IMR-90 (cell line): ENCODE results near the gene ALK. TPM values are rescaled to one million over a fixed set of nuclear protein-coding genes. Genes with fewer than 3 reads are reported as not detected.

ENCODE experiments used
- ATAC-seq: fragments of 200-7000 bp; cut with Tn5 transposase; 2 replicates; pipeline ENCODE4 v1.9.1; 2020; ENCODE audit warnings: low read depth, mild to moderate bottlenecking, moderate library complexity
- BruUV-seq: library from RNA; stranded (reverse); fragments of 400-500 nt; replicated peaks from 2 replicates; lab custom pipeline; 2021; lab: Mats Ljungman, UMichigan
- CTCF ChIA-PET: fragments of 300-600 bp; formaldehyde crosslinking; extraction: SDS; loops from one replicate; lab custom pipeline; 2021; ENCODE audit warnings: antibody characterized with exemption; lab: Yijun Ruan, JAX
- POLR2A ChIA-PET: fragments of 300-600 bp; sonication (Branson Sonifier 250); formaldehyde crosslinking; loops from one replicate; lab custom pipeline; 2022; ENCODE audit warnings: antibody characterized with exemption; ENCODE audit not compliant: unreplicated experiment; lab: Charles Lee
- DNase-seq: peaks from one replicate; pipeline ENCODE4 v3.0.0; 2013
- H2AFZ ChIP-seq: replicated peaks from 2 replicates; pipeline ENCODE3; 2013; ENCODE audit warnings: low read length, mild to moderate bottlenecking; ENCODE audit not compliant: poor library complexity
- H2AK5ac ChIP-seq: 2 replicates; pipeline ENCODE4 v1.6.1; 2013; ENCODE audit warnings: low read depth, low read length, inconsistent platforms
- H2AK9ac ChIP-seq: replicated peaks from 2 replicates; pipeline ENCODE3; 2013; ENCODE audit warnings: mild to moderate bottlenecking, low read depth, low read length, moderate library complexity; ENCODE audit not compliant: poor library complexity
- H2BK120ac ChIP-seq: 2 replicates; pipeline ENCODE4 v1.6.1; 2013; ENCODE audit warnings: low read depth, low read length, inconsistent platforms
- H2BK15ac ChIP-seq: 3 replicates; pipeline ENCODE4 v1.6.1; 2013; ENCODE audit warnings: low read depth, low read length, inconsistent platforms
- H2BK20ac ChIP-seq: 2 replicates; pipeline ENCODE4 v1.6.1; 2013; ENCODE audit warnings: low read depth, mild to moderate bottlenecking, inconsistent platforms, low read length, moderate library complexity
- H2BK5ac ChIP-seq: 2 replicates; pipeline ENCODE4 v1.6.1; 2013; ENCODE audit warnings: mild to moderate bottlenecking, low read depth, low read length, inconsistent platforms; ENCODE audit not compliant: poor library complexity, severe bottlenecking
- H3K14ac ChIP-seq: replicated peaks from 2 replicates; pipeline ENCODE4 v1.6.1; 2013; ENCODE audit warnings: low read depth, low read length, inconsistent platforms
- H3K18ac ChIP-seq: 2 replicates; pipeline ENCODE4 v1.6.1; 2013; ENCODE audit warnings: low read depth, low read length, control low read depth
- H3K23ac ChIP-seq: 2 replicates; pipeline ENCODE4 v1.6.1; 2013; ENCODE audit warnings: low read depth, low read length, inconsistent platforms
- H3K27ac ChIP-seq: 2 replicates; pipeline ENCODE4 v1.5.1; 2013; ENCODE audit warnings: mild to moderate bottlenecking, control low read depth, low read length; ENCODE audit not compliant: insufficient read depth
- H3K27me3 ChIP-seq: 2 replicates; pipeline ENCODE4 v1.6.1; 2013; ENCODE audit warnings: low read length; ENCODE audit not compliant: control insufficient read depth, insufficient read depth
- H3K36me3 ChIP-seq: 2 replicates; pipeline ENCODE4 v1.6.1; 2013; ENCODE audit warnings: low read length, mixed read lengths; ENCODE audit not compliant: control insufficient read depth, insufficient read depth
- H3K4ac ChIP-seq: 2 replicates; pipeline ENCODE4 v1.6.1; 2013; ENCODE audit warnings: low read depth, low read length, inconsistent platforms
- H3K4me1 ChIP-seq: 2 replicates; pipeline ENCODE4 v1.6.1; 2013; ENCODE audit warnings: low read length, mixed read lengths; ENCODE audit not compliant: control insufficient read depth, insufficient read depth
- H3K4me2 ChIP-seq: 2 replicates; pipeline ENCODE4 v1.6.1; 2013; ENCODE audit warnings: low read depth, mild to moderate bottlenecking, control low read depth, low read length, moderate library complexity
- H3K4me3 ChIP-seq: 2 replicates; pipeline ENCODE4 v1.5.1; 2013; ENCODE audit warnings: low read depth, mild to moderate bottlenecking, control low read depth, low read length, moderate library complexity; ENCODE audit not compliant: insufficient read depth
- H3K56ac ChIP-seq: 2 replicates; pipeline ENCODE4 v1.6.1; 2013; ENCODE audit warnings: low read length, inconsistent platforms; ENCODE audit not compliant: insufficient read depth; ENCODE audit errors: extremely low read depth
- H3K79me1 ChIP-seq, 2 experiments: 2 replicates each; pipeline ENCODE4 v1.6.1; 2013; ENCODE audit warnings: low read length in 2 of 2, inconsistent platforms in 1 of 2, low read depth in 1 of 2
- H3K9ac ChIP-seq: 2 replicates; pipeline ENCODE4 v1.6.1; 2013; ENCODE audit warnings: low read depth, low read length, control low read depth
- H3K9me1 ChIP-seq: 2 replicates; pipeline ENCODE4 v1.6.1; 2013; ENCODE audit warnings: low read length, inconsistent platforms; ENCODE audit not compliant: insufficient read depth
- H3K9me3 ChIP-seq: 2 replicates; pipeline ENCODE4 v1.6.1; 2013; ENCODE audit warnings: low read length; ENCODE audit not compliant: control insufficient read depth, insufficient read depth
- H4K20me1 ChIP-seq: 2 replicates; pipeline ENCODE4 v1.6.1; 2013; ENCODE audit warnings: low read length, inconsistent platforms; ENCODE audit not compliant: insufficient read depth
- H4K5ac ChIP-seq: 2 replicates; pipeline ENCODE4 v1.6.1; 2013; ENCODE audit warnings: mild to moderate bottlenecking, low read depth, low read length, control low read depth
- H4K8ac ChIP-seq, 2 experiments: 2 replicates each; pipeline ENCODE4 v1.6.1; 2013; ENCODE audit warnings: low read depth in 2 of 2, low read length in 2 of 2, control low read depth in 1 of 2, inconsistent platforms in 1 of 2
- H4K91ac ChIP-seq: 2 replicates; pipeline ENCODE4 v1.6.1; 2013; ENCODE audit warnings: low read depth, low read length, inconsistent platforms; ENCODE audit not compliant: insufficient read depth
- CEBPB ChIP-seq: IDR thresholded peaks from 2 replicates; pipeline ENCODE4 v1.6.1; 2012; ENCODE audit warnings: low read depth, low read length, improper control_type of control experiment
- MAFK ChIP-seq: IDR thresholded peaks from 2 replicates; pipeline ENCODE4 v1.6.1; 2012; ENCODE audit warnings: low read depth, low read length, improper control_type of control experiment
- dilution Hi-C: fragments of 300-500 bp; cut with HindIII; formaldehyde crosslinking; loops from one replicate; pipeline ENCODE4 v1.14.3; 2018; ENCODE audit warnings: low sequenced_read_pairs; ENCODE audit not compliant: unreplicated experiment
- in situ Hi-C: fragments of 300-500 bp; cut with MboI; formaldehyde crosslinking; loops from 3 replicates; pipeline ENCODE4 v1.14.3; 2019; ENCODE audit warnings: low sequenced_read_pairs, inconsistent platforms, mixed read lengths
- intact Hi-C: fragments of 100-400 bp; cut with micrococcal nuclease; formaldehyde crosslinking; loops from 2 replicates; pipeline ENCODE4 v1.10.0; 2022
- polyA plus RNA-seq, 3 experiments: library from polyadenylated mRNA; depleted of rRNA; stranded (reverse); fragments of >200 nt; gene quantifications; 2 replicates each; pipeline ENCODE4 v1.2.3, GENCODE V29; 2012; ENCODE audit warnings: low replicate concordance in 1 of 3
- total RNA-seq: library from RNA; depleted of rRNA; stranded (reverse); fragments of >200 nt; gene quantifications from 2 replicates; pipeline ENCODE4 v1.2.3, GENCODE V29; 2012

The ALK gene
- total and polyA plus RNA-seq, 2 of the 4 experiments (the other 2 are of a cell fraction): not detected

DNA sequence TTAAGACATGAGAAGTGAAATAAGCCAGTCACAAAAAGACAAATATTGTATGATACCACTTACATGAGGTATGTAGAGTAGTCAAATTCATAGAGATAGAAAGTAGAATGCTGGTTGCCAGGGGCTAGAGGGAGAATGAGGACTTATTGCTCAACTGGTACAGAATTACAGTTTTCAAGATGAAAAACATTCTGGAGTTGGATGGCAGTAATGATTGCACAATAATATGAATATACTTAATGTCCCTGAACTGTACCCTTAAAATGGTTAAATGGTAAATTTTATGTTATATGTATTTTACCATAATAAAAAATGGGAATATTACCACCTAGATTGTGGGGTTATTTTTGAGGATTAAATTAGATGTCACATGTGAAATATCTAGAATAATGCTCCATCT is 465.0 kb downstream of the ALK start:
- Histone ChIP-seq H3K27me3 (no peaks in the 10 kb centered on the region), H3K4me1 (peaks cover 3% of the 10 kb centered on the region; the same call in 1 of the 2 replicates), H3K4ac (no peak overlapping the region), H2BK15ac (no peak overlapping the region), H3K36me3 (no peaks in the 10 kb centered on the region), H2BK20ac (no peak overlapping the region), H2BK5ac (no peak overlapping the region), H3K9me1 (no peaks in the 10 kb centered on the region), H3K14ac (no peak overlapping the region), H2AFZ (no peak overlapping the region), H3K9ac (no peak overlapping the region), H4K8ac (no peak overlapping the region), H2BK120ac (no peak overlapping the region), H3K79me1 (no peaks in the 10 kb centered on the region), H3K23ac (no peak overlapping the region), H4K20me1 (no peaks in the 10 kb centered on the region), H3K27ac (no peak overlapping the region), H4K5ac (no peak overlapping the region), H3K4me2 (no peak overlapping the region), H2AK9ac (no peak overlapping the region), H4K91ac (no peak overlapping the region), H3K56ac (no peak overlapping the region), H3K4me3 (no peak overlapping the region), H3K9me3 (no peaks in the 10 kb centered on the region), H3K18ac (no peak overlapping the region), H2AK5ac (no peak overlapping the region)
- DNase-seq: no peak
- CTCF ChIA-PET: no interaction called here
- POLR2A ChIA-PET: interaction anchor here (1.0 kb wide), 1 partner anchor 17 kb away, joined by 4 read pairs; no protein-coding TSS in a partner anchor
- dilution Hi-C loops: no loop called here
- no peak for ATAC-seq
- BruUV-seq: no TSS peak
- in situ Hi-C loops: no loop called here
- intact Hi-C loops: no loop called here
- TF ChIP-seq MAFK (no peak), CEBPB (peak; percentile 80)
